Upper lobe of left lung (tissue), 6 donors: ENCODE measurements around the gene SERPINB6. TPM values are rescaled to one million over a fixed set of nuclear protein-coding genes. Genes with fewer than 3 reads are reported as not detected.
"Not testable (repeated sequence)": the region's sequence is repeated elsewhere in the genome, so short reads cannot be mapped to it uniquely, and the experiment has no call there.

Source experiments
- ATAC-seq, 2 donors: fragments of 200-7000 bp; cut with Tn5 transposase; one replicate each; pipeline ENCODE4 v1.9.1; 2022; ENCODE audit warnings: mild to moderate bottlenecking in 2 of 2, moderate library complexity in 2 of 2; ENCODE audit not compliant: low FRiP score in 2 of 2
- DNase-seq, 2 donors: peaks; one replicate each; pipeline ENCODE4 v3.0.0-alpha.2; 2019 to 2020
- H3K27ac ChIP-seq, 4 donors: fragments of 200-600 bp; sonication (generic); one replicate each; pipeline ENCODE4 v1.5.1; 2016 to 2019
- H3K27me3 ChIP-seq, 4 donors: fragments of 200-600 bp; sonication (generic); one replicate each; pipeline ENCODE4 v1.5.1; 2017 to 2019
- H3K36me3 ChIP-seq, 4 donors: fragments of 200-600 bp; sonication (generic); one replicate each; pipeline ENCODE4 v1.5.1; 2016 to 2019
- H3K4me1 ChIP-seq, 4 donors: fragments of 200-600 bp; sonication (generic); one replicate each; pipeline ENCODE4 v1.5.1; 2018 to 2019
- H3K4me3 ChIP-seq, 4 donors: fragments of 200-600 bp; sonication (generic); one replicate each; pipeline ENCODE4 v1.5.1; 2017 to 2019; ENCODE audit warnings: mild to moderate bottlenecking in 2 of 4, moderate library complexity in 1 of 4
- H3K9me3 ChIP-seq, 4 donors: fragments of 200-600 bp; sonication (generic); one replicate each; pipeline ENCODE4 v1.5.1; 2018 to 2019
- CTCF ChIP-seq, 6 experiments: fragments of 450-650 bp in 4 of 6; fragments of 200-600 bp in 2 of 6; sonication (generic) in 2 of 6; IDR thresholded peaks; one replicate each; pipeline ENCODE4 v1.5.1; 2016 to 2019; ENCODE audit warnings: antibody characterized with exemption in 6 of 6
- EP300 ChIP-seq, 4 donors: sonication (generic); formaldehyde crosslinking; IDR thresholded peaks; one replicate each; pipeline ENCODE4 v1.5.1; 2017; ENCODE audit warnings: antibody characterized with exemption in 4 of 4, control low read depth in 2 of 4
- POLR2A ChIP-seq, 4 donors: fragments of 450-650 bp; IDR thresholded peaks; one replicate each; pipeline ENCODE4 v1.5.1; 2016 to 2017; ENCODE audit warnings: antibody characterized with exemption in 4 of 4, mild to moderate bottlenecking in 2 of 4
- POLR2AphosphoS5 ChIP-seq, 2 donors: sonication (generic); formaldehyde crosslinking; IDR thresholded peaks; one replicate each; pipeline ENCODE4 v1.5.1; 2017; ENCODE audit warnings: antibody characterized with exemption in 2 of 2
- WGBS, 2 donors: methylation state at CpG; one replicate each; pipeline ENCODE4 v1.1.5; 2017 to 2018; 5-methylcytosine and 5-hydroxymethylcytosine counted together
- total RNA-seq, 6 donors: library from RNA; depleted of rRNA in 4 of 6; stranded (reverse); fragments of >200 nt in 4 of 6; gene quantifications; one replicate each; pipeline versions ENCODE4 v1.1.0 to v1.2.1, GENCODE V29; 2016 to 2021
- donor health status: DM: no; HTN: no; CAD: no; lungs with moderate emphysema.
- donor health status: DM: no; HTN: yes; CAD: no; lungs with severe emphysema.

SERPINB6 gene
- total RNA-seq, 6 donors from 2014 or later = 133 to 181 (median 150) TPM

GRCh38 chr6:2942914-2943563 lies 28.3 kb downstream of the SERPINB6 start:
- peaks cover 11 to 18% (median 15%) of the 10 kb centered on the region in 4 donors for H3K4me1 ChIP-seq
- peaks cover under 1 to 11% (median 10%) of the 10 kb centered on the region in 4 donors for H3K36me3 ChIP-seq
- TF ChIP-seq EP300 (IDR thresholded peaks at IDR 0.05) (no peak), POLR2AphosphoS5 (IDR thresholded peaks at IDR 0.05) (no peak), POLR2A (IDR thresholded peaks at IDR 0.05) (no peak), CTCF (IDR thresholded peaks at IDR 0.05) (no peak)
- ATAC-seq = no peak
- no peaks in the 10 kb centered on the region for H3K9me3 ChIP-seq
- H3K4me3 ChIP-seq = no peak overlapping the region
- no peak for DNase-seq
- no peaks in the 10 kb centered on the region for H3K27me3 ChIP-seq
- H3K27ac ChIP-seq = peak overlapping the region in 2 of 4 donors; percentile 18 to 39
- 46 to 47% methylated on average over 12 of the region's 12 CpGs for WGBS, 2 donors

GRCh38 chr6:2942116-2942515 lies 29.3 kb downstream of the SERPINB6 start:
- H3K27ac ChIP-seq, ATAC-seq, H3K4me3 ChIP-seq, H3K36me3 ChIP-seq, H3K27me3 ChIP-seq, H3K9me3 ChIP-seq, DNase-seq: not testable (repeated sequence)
- WGBS, 2 donors = 91 to 95% methylated on average over 21 of the region's 21 CpGs
- peaks cover 11 to 18% (median 15%) of the 10 kb centered on the region in 4 donors for H3K4me1 ChIP-seq

- H3K36me3 ChIP-seq = no peaks in the 10 kb centered on the region
- no peak for ATAC-seq
- TF ChIP-seq EP300 (IDR thresholded peaks at IDR 0.05) = no peak
- TF ChIP-seq CTCF (IDR thresholded peaks at IDR 0.05) = no peak
- no peak for TF ChIP-seq POLR2AphosphoS5 (IDR thresholded peaks at IDR 0.05)
- no peak for TF ChIP-seq POLR2A (IDR thresholded peaks at IDR 0.05)
- DNase-seq = no peak
- peak overlapping the region in 1 of 4 donors; percentile 59 for H3K27ac ChIP-seq
- WGBS, 2 donors = 93 to 99% methylated on average over 3 of the region's 3 CpGs
- no peaks in the 10 kb centered on the region for H3K9me3 ChIP-seq
- peaks cover 11 to 18% (median 15%) of the 10 kb centered on the region in 4 donors for H3K4me1 ChIP-seq
- H3K27me3 ChIP-seq = no peaks in the 10 kb centered on the region
- peak overlapping the region in 2 of 4 donors; percentile 9 to 30 for H3K4me3 ChIP-seq
These were observed 30.5 kb downstream of the SERPINB6 start for GRCh38 chr6:2940851-2941250.

GRCh38 chr6:2940010-2940850 lies 31.1 kb downstream of the SERPINB6 start:
- Histone ChIP-seq H3K4me1 (peaks cover 11 to 18% (median 15%) of the 10 kb centered on the region in 4 donors), H3K27ac (peak overlapping the region in 1 of 4 donors; percentile 59), H3K27me3 (no peaks in the 10 kb centered on the region), H3K36me3 (no peaks in the 10 kb centered on the region), H3K4me3 (peak overlapping the region in 3 of 4 donors; percentile 9 to 30 (median 26)), H3K9me3 (no peaks in the 10 kb centered on the region)
- peak; percentile 24 to 65 for ATAC-seq
- no peak for TF ChIP-seq EP300 (IDR thresholded peaks at IDR 0.05)
- TF ChIP-seq CTCF (IDR thresholded peaks at IDR 0.05) = no peak
- peak in 2 of 4 donors; percentile 25 to 51 for TF ChIP-seq POLR2A (IDR thresholded peaks at IDR 0.05)
- peak in 1 of 2 donors; percentile 56 for TF ChIP-seq POLR2AphosphoS5 (IDR thresholded peaks at IDR 0.05)
- 64 to 82% methylated on average over 25 to 26 of the region's 26 CpGs for WGBS, 2 donors
- DNase-seq = peak in 1 of 2 donors; percentile 46

GRCh38 chr6:2939315-2940009 lies 31.9 kb downstream of the SERPINB6 start:
- no peak for TF ChIP-seq POLR2AphosphoS5 (IDR thresholded peaks at IDR 0.05)
- TF ChIP-seq POLR2A (IDR thresholded peaks at IDR 0.05) = no peak
- TF ChIP-seq CTCF (IDR thresholded peaks at IDR 0.05) = no peak
- TF ChIP-seq EP300 (IDR thresholded peaks at IDR 0.05) = no peak
- H3K27me3 ChIP-seq = no peaks in the 10 kb centered on the region
- WGBS, 2 donors = 86 to 88% methylated on average over 7 to 27 of the region's 34 CpGs
- peaks cover 11 to 18% (median 15%) of the 10 kb centered on the region in 4 donors for H3K4me1 ChIP-seq
- ATAC-seq (no peak), DNase-seq (peak in 1 of 2 donors; percentile 82)
- peak overlapping the region in 1 of 4 donors; percentile 59 for H3K27ac ChIP-seq
- no peaks in the 10 kb centered on the region for H3K9me3 ChIP-seq
- no peak overlapping the region for H3K4me3 ChIP-seq
- H3K36me3 ChIP-seq = no peaks in the 10 kb centered on the region
